Measurements from ENCODE around the gene FUT2. TPM values are rescaled to one million over a fixed set of nuclear protein-coding genes. Genes with fewer than 3 reads are reported as not detected.

Gene FUT2
- total and polyA plus RNA-seq, 2 donors from 2014 or later: 0.28 to 5.8 TPM

DNA sequence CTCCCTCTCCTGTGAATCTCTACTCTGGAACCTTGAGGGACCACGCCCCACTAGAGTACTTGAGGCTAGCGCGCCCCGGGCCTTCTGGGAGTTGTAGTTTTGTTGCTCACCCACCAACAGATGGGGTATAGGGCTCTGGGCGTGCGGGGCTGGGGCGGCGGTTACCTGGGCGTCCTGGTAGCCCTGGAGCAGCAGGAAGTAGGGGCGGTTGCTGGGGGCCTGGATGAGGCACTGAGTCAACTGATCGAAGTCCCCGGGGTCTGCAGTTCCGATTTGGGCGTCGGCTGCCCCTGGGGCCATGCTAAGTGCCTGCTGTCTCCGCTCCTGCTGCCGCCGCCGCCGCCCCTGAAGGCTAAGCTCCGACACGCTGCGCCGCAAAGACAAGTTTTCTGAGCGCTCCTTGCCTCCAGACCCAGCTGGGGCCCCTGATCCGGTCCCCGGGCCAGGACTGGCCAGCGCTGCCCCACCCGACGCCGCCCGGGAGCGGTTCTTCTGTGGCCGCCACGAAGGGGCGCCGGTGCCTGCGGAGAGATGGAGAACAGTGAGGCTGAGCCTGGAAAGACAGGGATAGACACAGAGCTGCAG lies 39.4 kb downstream of the FUT2 start:
- no peak overlapping the region for H3K4me3 ChIP-seq (ENCODE audit: low read length in 3 of 3)
- intact Hi-C loops (cut with DNase I): no loop called here
- TF ChIP-seq, protein P1, sequence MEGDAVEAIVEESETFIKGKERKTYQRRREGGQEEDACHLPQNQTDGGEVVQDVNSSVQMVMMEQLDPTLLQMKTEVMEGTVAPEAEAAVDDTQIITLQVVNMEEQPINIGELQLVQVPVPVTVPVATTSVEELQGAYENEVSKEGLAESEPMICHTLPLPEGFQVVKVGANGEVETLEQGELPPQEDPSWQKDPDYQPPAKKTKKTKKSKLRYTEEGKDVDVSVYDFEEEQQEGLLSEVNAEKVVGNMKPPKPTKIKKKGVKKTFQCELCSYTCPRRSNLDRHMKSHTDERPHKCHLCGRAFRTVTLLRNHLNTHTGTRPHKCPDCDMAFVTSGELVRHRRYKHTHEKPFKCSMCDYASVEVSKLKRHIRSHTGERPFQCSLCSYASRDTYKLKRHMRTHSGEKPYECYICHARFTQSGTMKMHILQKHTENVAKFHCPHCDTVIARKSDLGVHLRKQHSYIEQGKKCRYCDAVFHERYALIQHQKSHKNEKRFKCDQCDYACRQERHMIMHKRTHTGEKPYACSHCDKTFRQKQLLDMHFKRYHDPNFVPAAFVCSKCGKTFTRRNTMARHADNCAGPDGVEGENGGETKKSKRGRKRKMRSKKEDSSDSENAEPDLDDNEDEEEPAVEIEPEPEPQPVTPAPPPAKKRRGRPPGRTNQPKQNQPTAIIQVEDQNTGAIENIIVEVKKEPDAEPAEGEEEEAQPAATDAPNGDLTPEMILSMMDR (IDR thresholded peaks at IDR 0.05; ENCODE audit: borderline replicate concordance, extremely low read depth, insufficient read depth): no peak
- no peaks in the 10 kb centered on the region for H3K27me3 ChIP-seq (ENCODE audit: control insufficient read depth, insufficient read depth, low read length)
- H3K27ac ChIP-seq (ENCODE audit: low read depth in 2 of 2, low read length in 2 of 2): no peak overlapping the region
- H3K9ac ChIP-seq (ENCODE audit: low read length in 3 of 3): no peak overlapping the region
- FAIRE-seq: no peak
- H3K4me1 ChIP-seq (ENCODE audit: control insufficient read depth in 2 of 3, insufficient read depth in 2 of 3, low read depth in 1 of 3, low read length in 3 of 3): peaks cover 0 to 9% (median 0%) of the 10 kb centered on the region in 3 donors
- no peaks in the 10 kb centered on the region for H3K9me3 ChIP-seq (ENCODE audit: control insufficient read depth in 2 of 3, insufficient read depth in 1 of 3, low read length in 3 of 3)
- DNase-seq: peak; percentile 56 to 78 (median 70)
- H3K36me3 ChIP-seq (ENCODE audit: control insufficient read depth in 2 of 3, insufficient read depth in 3 of 3, low read length in 3 of 3): no peaks in the 10 kb centered on the region

- Histone ChIP-seq H3K9ac (ENCODE audit: low read length in 3 of 3) (no peak overlapping the region), H3K4me3 (ENCODE audit: low read length in 3 of 3) (no peak overlapping the region), H3K4me1 (ENCODE audit: control insufficient read depth in 2 of 3, insufficient read depth in 2 of 3, low read depth in 1 of 3, low read length in 3 of 3) (peaks cover 0 to 9% (median 0%) of the 10 kb centered on the region in 3 donors), H3K9me3 (ENCODE audit: control insufficient read depth in 2 of 3, insufficient read depth in 1 of 3, low read length in 3 of 3) (no peaks in the 10 kb centered on the region), H3K36me3 (ENCODE audit: control insufficient read depth in 2 of 3, insufficient read depth in 3 of 3, low read length in 3 of 3) (no peaks in the 10 kb centered on the region), H3K27me3 (ENCODE audit: control insufficient read depth, insufficient read depth, low read length) (no peaks in the 10 kb centered on the region), H3K27ac (ENCODE audit: low read depth in 2 of 2, low read length in 2 of 2) (no peak overlapping the region)
- TF ChIP-seq, protein P1 (IDR thresholded peaks at IDR 0.05; ENCODE audit: borderline replicate concordance, extremely low read depth, insufficient read depth): no peak
- FAIRE-seq: no peak
- intact Hi-C loops (cut with DNase I): no loop called here
- peak in 2 of 5 donors; percentile 39 to 78 for DNase-seq
Measured at GRCh38 chr19:48737360-48737998, 41.7 kb downstream of the FUT2 start.

GRCh38 chr19:48738557-48739403 lies 43.0 kb downstream of the FUT2 start:
- no peaks in the 10 kb centered on the region for H3K9me3 ChIP-seq (ENCODE audit: control insufficient read depth in 2 of 3, insufficient read depth in 1 of 3, low read length in 3 of 3)
- DNase-seq: peak; percentile 96 to 99 (median 98)
- peak overlapping the region in 1 of 3 donors; percentile 73 for H3K9ac ChIP-seq (ENCODE audit: low read length in 3 of 3)
- peaks cover 0 to 9% (median 0%) of the 10 kb centered on the region in 3 donors for H3K4me1 ChIP-seq (ENCODE audit: control insufficient read depth in 2 of 3, insufficient read depth in 2 of 3, low read depth in 1 of 3, low read length in 3 of 3)
- H3K27me3 ChIP-seq (ENCODE audit: control insufficient read depth, insufficient read depth, low read length): no peaks in the 10 kb centered on the region
- no peaks in the 10 kb centered on the region for H3K36me3 ChIP-seq (ENCODE audit: control insufficient read depth in 2 of 3, insufficient read depth in 3 of 3, low read length in 3 of 3)
- no peak for FAIRE-seq
- TF ChIP-seq, protein P1 (IDR thresholded peaks at IDR 0.05; ENCODE audit: borderline replicate concordance, extremely low read depth, insufficient read depth): peak; percentile 52
- peak overlapping the region; percentile 31 to 56 (median 48) for H3K4me3 ChIP-seq (ENCODE audit: low read length in 3 of 3)
- peak overlapping the region in 1 of 2 donors; percentile 60 for H3K27ac ChIP-seq (ENCODE audit: low read depth in 2 of 2, low read length in 2 of 2)
- intact Hi-C loops (cut with DNase I): no loop called here
